Caki2 (cell line): Measurements from ENCODE around the gene FTL. TPM values are rescaled to one million over a fixed set of nuclear protein-coding genes. Genes with fewer than 3 reads are reported as not detected.

ENCODE experiments used
- DNase-seq: peaks from one replicate; pipeline ENCODE4 v3.0.0-alpha.2; 2015; ENCODE audit warnings: low read depth
- in situ Hi-C: cut with HindIII; loops from 2 replicates; pipeline ENCODE4 v1.10.0; 2016; ENCODE audit warnings: low sequenced_read_pairs, low pct_unique_long_range_greater_than_20kb, mixed read lengths
- total RNA-seq: library from RNA; depleted of rRNA; stranded (reverse); fragments of >200 nt; shearing (Covaris generic); gene quantifications from 2 replicates; pipeline ENCODE4 v1.2.3, GENCODE V29; 2014; ENCODE audit warnings: low replicate concordance; rRNA removed

FTL gene
- total RNA-seq, 1 experiment from 2014 or later = 14,762 TPM

- in situ Hi-C loops = no loop called here
These were observed 41.8 kb downstream of the FTL start for GRCh38 chr19:49006905-49007304.

GRCh38 chr19:49009828-49010227 lies 44.7 kb downstream of the FTL start:
- in situ Hi-C loops = no loop called here
- DNase-seq = no peak

More at GRCh38 chr19:49006905-49007304, 41.8 kb downstream of the FTL start:
- DNase-seq = no peak

GRCh38 chr19:49010453-49010852 lies 45.3 kb downstream of the FTL start:
- no peak for DNase-seq
- in situ Hi-C loops = no loop called here

- in situ Hi-C loops = no loop called here
These were observed 46.1 kb downstream of the FTL start for GRCh38 chr19:49011194-49011593.

GRCh38 chr19:49014123-49014869 lies 49.2 kb downstream of the FTL start:
- in situ Hi-C loops = no loop called here
- DNase-seq = no peak

More at GRCh38 chr19:49011194-49011593, 46.1 kb downstream of the FTL start:
- no peak for DNase-seq

- in situ Hi-C loops = no loop called here
- DNase-seq = no peak
These were observed 49.8 kb downstream of the FTL start for GRCh38 chr19:49014870-49015255.

GRCh38 chr19:49016067-49016839 lies 51.1 kb downstream of the FTL start:
- in situ Hi-C loops = no loop called here
- no peak for DNase-seq

Other genes starting within 250 kb of the FTL start
- gene MAMSTR, start 245.6 kb upstream of the FTL start, total RNA-seq = 0.34 TPM in 1 of 2 replicates, not detected in the other
- gene RASIP1, start 224.7 kb upstream of the FTL start, total RNA-seq = not detected in 2 replicates
- 2.4 TPM in 1 of 2 replicates, not detected in the other for gene IZUMO1, start 218.4 kb upstream of the FTL start, total RNA-seq
- 2.9 and 3.1 TPM in 2 replicates for gene FUT1, start 212.7 kb upstream of the FTL start, total RNA-seq
- gene FGF21, start 209.8 kb upstream of the FTL start, total RNA-seq = not detected in 2 replicates
- 73.5 and 83.0 TPM in 2 replicates for gene BCAT2, start 154.3 kb upstream of the FTL start, total RNA-seq
- 33.6 and 56.7 TPM in 2 replicates for gene HSD17B14, start 128.8 kb upstream of the FTL start, total RNA-seq
- 0.70 and 11.5 TPM in 2 replicates for gene PLEKHA4, start 96.7 kb upstream of the FTL start, total RNA-seq
- 51.0 and 52.5 TPM in 2 replicates for gene PPP1R15A, start 92.9 kb upstream of the FTL start, total RNA-seq
- gene TULP2, start 66.6 kb upstream of the FTL start, total RNA-seq = not detected in 2 replicates
- gene NUCB1, start 65.0 kb upstream of the FTL start, total RNA-seq = 338 and 348 TPM in 2 replicates
- 1.6 and 4.4 TPM in 2 replicates for gene DHDH, start 31.6 kb upstream of the FTL start, total RNA-seq
- 188 and 220 TPM in 2 replicates for gene BAX, start 10.4 kb upstream of the FTL start, total RNA-seq
- 31.3 and 32.3 TPM in 2 replicates for gene GYS1, start 28.0 kb downstream of the FTL start, total RNA-seq
- 493 and 608 TPM in 2 replicates for gene RUVBL2, start 28.6 kb downstream of the FTL start, total RNA-seq
- not detected in 2 replicates for gene LHB, start 51.8 kb downstream of the FTL start, total RNA-seq
- gene CGB3, start 59.0 kb downstream of the FTL start, total RNA-seq = not detected in 2 replicates
- gene CGB2, start 66.6 kb downstream of the FTL start, total RNA-seq = 3.7 TPM in 1 of 2 replicates, not detected in the other
- not detected in 2 replicates for gene CGB1, start 71.6 kb downstream of the FTL start, total RNA-seq
- gene CGB5, start 78.5 kb downstream of the FTL start, total RNA-seq = not detected in 2 replicates
- gene CGB8, start 83.8 kb downstream of the FTL start, total RNA-seq = 1.7 TPM in 1 of 2 replicates, not detected in the other
- 1.7 and 4.1 TPM in 2 replicates for gene CGB7, start 92.4 kb downstream of the FTL start, total RNA-seq
- 4.0 TPM in 1 of 2 replicates, not detected in the other for gene NTF4, start 99.5 kb downstream of the FTL start, total RNA-seq
- gene KCNA7, start 107.4 kb downstream of the FTL start, total RNA-seq = not detected in 2 replicates
- gene SNRNP70, start 120.1 kb downstream of the FTL start, total RNA-seq = 137 and 175 TPM in 2 replicates
- gene LIN7B, start 149.1 kb downstream of the FTL start, total RNA-seq = 6.1 and 9.7 TPM in 2 replicates
- gene C19orf73, start 153.8 kb downstream of the FTL start, total RNA-seq = 0.71 TPM in 1 of 2 replicates, not detected in the other
- gene PPFIA3, start 154.2 kb downstream of the FTL start, total RNA-seq = 26.8 and 39.1 TPM in 2 replicates
- gene HRC, start 190.1 kb downstream of the FTL start, total RNA-seq = not detected in 2 replicates
- gene TRPM4, start 192.5 kb downstream of the FTL start, total RNA-seq = 13.9 and 18.2 TPM in 2 replicates